GM15510 (cell line): ENCODE measurements around the gene IMPACT.

Source experiments
- POLR2A ChIP-seq: IDR thresholded peaks from 3 replicates; pipeline ENCODE4 v1.6.1; 2011; ENCODE audit warnings: borderline replicate concordance; ENCODE audit not compliant: insufficient read length; ENCODE audit errors: extremely low read depth

The IMPACT gene

GRCh38 chr18:24403076-24403475, 23.4 kb upstream of the IMPACT start:
- TF ChIP-seq POLR2A = no peak

DNA sequence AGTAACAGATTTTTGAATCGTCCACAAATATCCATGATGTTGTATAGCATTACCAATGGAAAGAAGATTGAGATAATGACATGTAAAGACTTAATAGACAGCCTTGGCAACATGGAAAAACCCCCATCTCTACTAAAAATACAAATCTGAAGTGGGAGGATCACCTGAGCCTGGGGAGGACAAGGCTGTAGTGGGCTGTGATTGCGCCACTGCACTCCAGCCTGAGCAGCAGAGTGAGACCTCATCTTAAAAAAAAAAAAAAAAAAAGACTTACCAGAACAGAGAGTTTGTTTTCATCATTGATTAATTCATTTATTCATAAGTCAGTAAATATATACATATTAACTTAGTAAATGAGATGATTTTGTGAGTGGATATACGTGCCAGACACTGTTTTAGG, 21.9 kb upstream of the IMPACT start:
- TF ChIP-seq POLR2A = no peak

GRCh38 chr18:24408496-24408895, 18.0 kb upstream of the IMPACT start:
- no peak for TF ChIP-seq POLR2A

DNA sequence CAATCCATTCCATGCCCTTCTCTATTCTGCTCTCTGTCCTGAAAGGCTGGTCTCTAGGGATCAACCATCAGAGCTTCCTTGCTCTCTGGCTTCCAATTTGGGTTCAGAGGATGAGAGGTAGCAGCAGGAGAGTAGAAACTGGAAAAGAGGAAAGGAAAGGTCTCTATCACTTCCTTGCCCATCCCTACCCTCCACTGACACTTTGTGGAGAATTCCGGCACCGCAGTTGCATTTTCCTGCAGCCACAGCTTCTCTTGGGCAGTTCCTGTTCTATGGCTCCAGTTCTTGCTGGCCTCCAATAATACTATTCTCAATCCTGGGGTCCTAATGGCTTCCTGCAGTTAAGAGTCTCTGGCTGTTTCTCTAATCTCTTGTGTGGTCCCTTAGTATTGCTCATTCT, 13.3 kb upstream of the IMPACT start:
- no peak for TF ChIP-seq POLR2A

DNA sequence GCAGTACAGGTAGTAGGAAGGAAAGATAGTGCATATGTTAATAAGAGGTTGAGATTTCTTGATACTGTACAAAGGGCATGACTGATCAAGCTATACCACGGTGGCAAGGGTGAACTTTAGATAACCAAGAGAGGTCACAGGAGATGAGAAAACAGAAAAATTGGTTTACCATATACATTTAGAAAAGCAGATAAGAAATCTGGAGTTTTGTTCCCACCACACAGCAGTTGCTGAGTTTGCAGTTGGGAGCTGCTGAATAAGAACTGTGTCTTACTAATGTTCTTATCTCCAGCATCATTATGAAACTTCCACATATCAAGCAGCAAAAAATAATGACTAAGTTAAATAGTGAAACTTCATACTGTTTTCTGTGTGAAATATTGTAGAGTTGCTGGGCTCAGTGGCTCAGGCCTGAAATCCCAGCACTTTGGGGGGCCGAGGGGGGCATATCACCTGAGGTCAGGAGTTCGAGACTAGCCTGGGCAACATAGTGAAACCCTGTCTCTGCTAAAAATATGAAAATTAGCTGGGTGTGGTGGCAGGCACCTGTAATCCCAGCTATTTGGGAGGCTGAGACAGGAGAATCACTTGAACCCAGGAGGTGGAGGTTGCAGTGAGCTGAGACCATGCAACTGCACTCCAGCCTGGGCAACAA, 12.0 kb upstream of the IMPACT start:
- no peak for TF ChIP-seq POLR2A

- TF ChIP-seq POLR2A = no peak
Measured at GRCh38 chr18:24417480-24417879, 9.0 kb upstream of the IMPACT start.

DNA sequence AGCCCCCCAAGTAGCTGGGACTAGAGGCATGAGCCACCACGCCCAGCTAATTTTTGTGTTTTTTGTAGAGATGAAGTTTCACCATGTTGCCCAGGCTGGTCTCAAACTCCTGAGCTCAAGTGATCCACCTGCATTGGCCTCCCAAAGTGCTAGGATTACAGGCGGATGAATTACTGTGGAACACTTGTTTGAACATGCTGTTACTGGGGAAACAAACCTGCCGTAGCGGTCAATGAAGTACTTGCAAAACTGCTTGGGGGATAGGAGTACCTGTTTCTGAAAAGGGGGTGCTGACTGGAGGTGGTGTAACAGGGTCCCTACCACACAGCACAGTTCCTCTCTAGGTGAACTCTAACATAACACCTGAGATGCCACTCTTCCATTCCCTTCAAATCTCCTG, 5.9 kb upstream of the IMPACT start:
- TF ChIP-seq POLR2A = no peak

GRCh38 chr18:24421831-24422230, 4.6 kb upstream of the IMPACT start:
- no peak for TF ChIP-seq POLR2A

DNA sequence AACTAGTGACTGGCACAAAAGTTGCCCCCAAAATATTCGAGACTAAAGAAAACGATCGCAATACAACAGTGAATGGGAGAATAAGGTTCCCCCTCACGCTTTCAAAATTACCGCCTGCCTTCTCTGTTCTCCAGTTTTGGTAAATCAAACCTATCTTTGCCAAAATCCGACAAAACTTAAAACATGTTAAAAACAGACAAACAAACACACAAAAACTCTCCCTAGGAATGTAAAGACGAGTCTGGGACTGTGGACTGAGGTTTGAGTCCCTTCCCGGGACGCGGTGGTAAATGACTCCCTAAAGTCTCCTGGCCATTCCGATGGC, 435 bp upstream of the IMPACT start:
- no peak for TF ChIP-seq POLR2A

- no peak for TF ChIP-seq POLR2A
Measured at GRCh38 chr18:24427484-24427883, 1.0 kb downstream of the IMPACT start.

DNA sequence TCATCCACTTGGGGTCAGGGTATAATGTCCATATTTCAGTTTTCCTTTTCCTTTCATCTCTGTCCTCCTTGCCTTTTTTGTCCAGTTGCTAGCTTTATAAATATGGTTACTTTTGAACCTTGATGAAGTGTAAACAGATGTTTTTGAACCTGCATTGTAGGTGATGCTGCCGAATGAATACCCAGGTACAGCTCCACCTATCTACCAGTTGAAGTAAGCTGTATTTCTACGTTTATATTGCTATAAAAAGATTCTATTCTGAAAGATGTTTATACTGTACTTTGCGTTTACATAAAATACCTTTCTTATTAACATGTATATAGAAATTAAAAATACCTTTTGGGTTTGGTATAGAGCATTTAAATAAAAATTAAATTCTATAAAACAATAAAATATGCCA, 2.2 kb downstream of the IMPACT start:
- no peak for TF ChIP-seq POLR2A

GRCh38 chr18:24429188-24429587, 2.7 kb downstream of the IMPACT start:
- TF ChIP-seq POLR2A = no peak

DNA sequence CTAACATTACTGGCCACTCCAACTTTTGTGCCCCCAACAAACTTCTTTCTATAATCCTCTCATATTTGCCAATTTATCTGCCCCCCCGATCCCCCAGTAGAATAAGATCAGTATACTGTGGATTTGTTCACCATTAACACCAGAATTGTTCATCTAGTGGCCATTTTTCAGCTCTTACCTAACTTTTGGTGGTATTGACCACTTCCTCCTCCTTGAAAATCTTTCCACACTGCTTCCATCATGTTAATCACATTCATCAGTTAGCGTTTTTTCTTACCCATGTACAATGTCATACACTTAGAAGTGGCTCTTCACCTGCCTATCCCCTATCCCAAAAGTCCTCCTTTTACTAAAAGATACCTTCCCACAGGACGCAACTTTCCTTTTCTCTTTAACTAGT, 6.1 kb downstream of the IMPACT start:
- TF ChIP-seq POLR2A = no peak

DNA sequence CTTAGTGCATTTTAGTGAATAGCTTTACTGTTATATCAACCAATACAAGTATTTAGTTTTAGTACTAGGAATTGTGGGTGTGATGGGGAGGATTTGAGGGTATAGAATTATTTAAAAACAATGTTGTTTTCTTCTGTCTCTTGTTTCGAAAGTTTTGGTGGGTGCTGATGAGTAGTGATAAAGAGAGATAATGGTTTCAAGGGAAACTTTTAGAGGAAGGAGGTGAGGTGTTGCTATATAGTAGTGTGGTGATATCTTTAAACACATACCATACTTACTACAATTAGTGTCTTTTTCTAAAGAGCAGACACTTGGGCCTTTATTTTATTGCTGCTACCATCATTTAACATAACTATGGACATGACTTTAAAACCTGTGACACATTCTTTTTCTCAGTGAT, 10.5 kb downstream of the IMPACT start:
- TF ChIP-seq POLR2A = no peak

DNA sequence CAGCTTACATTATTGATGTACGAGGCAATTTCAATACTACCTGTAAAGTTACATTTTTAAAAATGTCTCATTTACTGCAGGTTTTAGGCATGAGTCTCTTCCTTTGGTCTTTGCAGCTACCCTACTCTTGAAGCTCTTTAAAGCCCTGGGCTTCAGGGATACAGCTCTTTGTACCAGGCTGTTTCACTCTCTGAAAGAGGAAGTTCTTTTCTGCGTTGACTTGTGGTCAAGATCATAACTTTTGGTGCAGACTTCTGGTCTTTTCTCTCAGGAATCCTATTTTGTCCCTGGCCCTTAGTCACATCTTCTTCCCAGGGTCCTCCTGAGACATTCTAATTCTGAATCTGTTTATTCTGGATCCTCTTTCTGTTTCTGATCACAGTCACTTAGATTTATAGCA, 17.4 kb downstream of the IMPACT start:
- TF ChIP-seq POLR2A = no peak

DNA sequence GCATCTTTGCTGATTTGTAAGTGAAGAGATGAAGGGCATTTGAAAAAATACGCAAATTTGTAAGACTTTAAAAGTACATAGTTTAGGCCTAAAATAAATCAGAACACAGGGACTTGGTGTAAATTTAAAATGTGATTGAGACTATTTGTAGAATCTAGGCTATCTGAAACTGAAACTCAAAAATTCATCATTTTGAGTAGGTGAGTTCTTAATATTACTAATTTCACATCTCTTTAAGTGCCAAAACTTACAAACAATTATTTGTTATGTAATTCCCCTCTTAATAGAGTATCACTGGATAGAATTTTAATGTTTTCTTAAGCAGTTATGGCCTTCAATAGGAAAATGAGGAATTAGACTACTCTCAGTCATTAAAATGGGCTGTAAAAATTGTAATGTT, 20.0 kb downstream of the IMPACT start:
- TF ChIP-seq POLR2A = no peak

GRCh38 chr18:24446953-24447538, 20.6 kb downstream of the IMPACT start:
- TF ChIP-seq POLR2A = no peak

DNA sequence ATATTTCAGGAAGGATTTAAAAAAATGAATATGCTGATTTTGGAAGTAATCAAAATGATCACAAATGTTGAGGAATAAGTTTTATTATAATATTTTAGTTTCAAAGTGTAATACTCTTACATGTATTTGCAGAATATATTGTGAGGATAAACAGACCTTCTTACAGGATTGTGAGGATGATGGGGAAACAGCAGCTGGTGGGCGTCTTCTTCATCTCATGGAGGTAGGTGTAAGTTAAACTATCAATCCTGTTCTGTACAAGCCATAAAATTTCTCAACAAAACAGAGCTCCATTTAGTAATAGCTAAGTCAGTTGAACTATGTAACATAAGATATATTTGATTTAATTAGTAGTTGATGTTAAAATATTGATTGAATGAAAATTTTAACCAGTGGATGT, 21.5 kb downstream of the IMPACT start:
- no peak for TF ChIP-seq POLR2A

DNA sequence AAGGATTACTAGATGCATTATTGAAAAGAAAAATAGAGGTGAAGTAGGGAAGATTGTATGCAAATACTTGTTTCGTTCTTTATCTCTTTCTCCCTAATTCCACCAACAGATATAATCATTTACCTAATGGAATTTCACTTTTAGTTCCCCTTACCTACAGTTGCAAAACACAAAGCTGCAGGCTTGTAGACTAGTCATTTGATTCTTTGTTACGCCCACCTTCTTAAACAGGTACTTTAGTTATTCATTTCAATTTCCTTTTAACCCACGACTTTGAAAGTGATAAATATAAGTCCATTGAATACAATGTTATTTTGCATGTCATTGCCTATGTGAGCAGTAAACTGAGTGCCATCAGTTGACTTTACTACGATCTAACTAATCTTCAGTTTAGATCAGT, 30.1 kb downstream of the IMPACT start:
- no peak for TF ChIP-seq POLR2A
